ENCODE data around the gene EFCAB12.

GRCh38 chr3:129449279-129450115 lies 21.1 kb upstream of the EFCAB12 start:
- no peak for TF ChIP-seq CTCF (IDR thresholded peaks at IDR 0.05; ENCODE audit: poor library complexity)
- no peak for TF ChIP-seq EZH2 (IDR thresholded peaks at IDR 0.05; ENCODE audit: borderline replicate concordance)
- no peak for TF ChIP-seq EZH2phosphoT487 (IDR thresholded peaks at IDR 0.05; ENCODE audit: low read depth, severe bottlenecking, unreplicated experiment)
